GM12873 (cell line): ENCODE results near the gene CEP131.

Experiments
- CTCF ChIP-seq: IDR thresholded peaks from 2 replicates; pipeline ENCODE4 v1.5.1; 2012; ENCODE audit warnings: low read depth, mild to moderate bottlenecking, moderate library complexity, low read length, control low read depth; ENCODE audit not compliant: insufficient read depth; ENCODE audit errors: missing control alignments

Gene CEP131

GRCh38 chr17:81235822-81236740 lies 13.3 kb upstream of the CEP131 start:
- no peak for TF ChIP-seq CTCF

GRCh38 chr17:81234940-81235821 lies 12.4 kb upstream of the CEP131 start:
- TF ChIP-seq CTCF: no peak

GRCh38 chr17:81234506-81234855 lies 11.7 kb upstream of the CEP131 start:
- TF ChIP-seq CTCF: no peak

- no peak for TF ChIP-seq CTCF
Measured at GRCh38 chr17:81233811-81234505, 11.2 kb upstream of the CEP131 start.

- no peak for TF ChIP-seq CTCF
Measured at GRCh38 chr17:81233316-81233715, 10.6 kb upstream of the CEP131 start.

- no peak for TF ChIP-seq CTCF
Measured at GRCh38 chr17:81232616-81233241, 10.0 kb upstream of the CEP131 start.
